Astrocyte of the cerebellum (primary cell): ENCODE results near the gene CHL1.

Source experiments
- DNase-seq: peaks from one replicate; pipeline ENCODE4 v3.0.0-alpha.2; 2011; ENCODE audit warnings: low read depth
- H3K4me3 ChIP-seq: 2 replicates; pipeline ENCODE4 v1.5.1; 2011; ENCODE audit warnings: mild to moderate bottlenecking, low read depth, low read length, moderate library complexity
- CTCF ChIP-seq: IDR thresholded peaks from 2 replicates; pipeline ENCODE4 v1.5.1; 2012; ENCODE audit warnings: low read length, low read depth, moderate library complexity, mild to moderate bottlenecking; ENCODE audit errors: missing control alignments
- in situ Hi-C: cut with HindIII; loops from 2 replicates; pipeline ENCODE4 v1.10.0; 2017; ENCODE audit warnings: low sequenced_read_pairs

The CHL1 gene

GRCh38 chr3:312160-312733 lies 115.7 kb downstream of the CHL1 start:
- in situ Hi-C loops, result no loop called here
- no peak for DNase-seq
- H3K4me3 ChIP-seq, result no peak overlapping the region
- TF ChIP-seq CTCF, result no peak

- in situ Hi-C loops, result no loop called here
- H3K4me3 ChIP-seq, result no peak overlapping the region
- no peak for DNase-seq
- TF ChIP-seq CTCF, result no peak
Measured at GRCh38 chr3:312911-313310, 116.3 kb downstream of the CHL1 start.

GRCh38 chr3:317012-317411 lies 120.4 kb downstream of the CHL1 start:
- no peak for DNase-seq
- H3K4me3 ChIP-seq, result no peak overlapping the region
- in situ Hi-C loops, result no loop called here
- no peak for TF ChIP-seq CTCF

- TF ChIP-seq CTCF, result no peak
- H3K4me3 ChIP-seq, result no peak overlapping the region
- DNase-seq, result no peak
- in situ Hi-C loops, result no loop called here
Measured at GRCh38 chr3:318903-319302, 122.3 kb downstream of the CHL1 start.

- in situ Hi-C loops, result loop anchor here (5.0 kb wide), 1 partner anchor 87 kb away; no protein-coding TSS in a partner anchor
- TF ChIP-seq CTCF, result no peak
- no peak for DNase-seq
- H3K4me3 ChIP-seq, result no peak overlapping the region
Measured at GRCh38 chr3:324423-324822, 127.9 kb downstream of the CHL1 start.

- TF ChIP-seq CTCF, result no peak
- in situ Hi-C loops, result no loop called here
Measured at GRCh38 chr3:325495-325894, 128.9 kb downstream of the CHL1 start.

More at GRCh38 chr3:325495-325894, 128.9 kb downstream of the CHL1 start:
- no peak for DNase-seq
- H3K4me3 ChIP-seq, result no peak overlapping the region
